ENCODE results near the gene MFSD6. TPM values are rescaled to one million over a fixed set of nuclear protein-coding genes. Genes with fewer than 3 reads are reported as not detected.

Gene MFSD6
- total RNA-seq, 1 experiment from 2014 or later: 4.7 TPM

DNA sequence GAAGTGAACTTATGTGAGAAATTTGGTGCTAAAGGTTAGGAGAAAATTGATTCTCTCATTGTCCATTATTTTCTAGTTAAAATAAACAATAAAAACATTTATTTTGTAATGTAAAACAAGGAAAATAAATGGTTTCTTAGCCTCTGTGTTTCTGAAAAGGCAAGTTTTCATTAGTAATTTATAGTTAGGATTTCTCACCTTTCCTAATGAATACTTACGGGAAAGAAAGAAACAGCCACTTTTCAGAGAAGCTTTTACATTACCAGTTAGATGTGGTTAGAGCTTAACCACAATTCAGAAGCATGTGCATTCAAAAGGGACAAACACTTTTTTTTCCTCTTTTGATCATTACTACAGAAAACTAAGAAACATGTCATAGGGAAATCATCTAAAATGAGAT is 107.5 kb downstream of the MFSD6 start:
- no peaks in the 10 kb centered on the region for H3K27me3 Mint-ChIP-seq (ENCODE audit: low read depth)
- ATAC-seq (no peak), DNase-seq (ENCODE audit: low spot score) (no peak)
- H3K4me1 Mint-ChIP-seq: no peaks in the 10 kb centered on the region
- TF ChIP-seq NR3C1 (CRISPR knock-in tag; conservative IDR thresholded peaks at IDR 0.05; ENCODE audit: low read depth) (no peak), IRF2 (CRISPR knock-in tag; IDR thresholded peaks at IDR 0.05; ENCODE audit: borderline replicate concordance, low read depth) (no peak), ZNF121 (CRISPR knock-in tag; IDR thresholded peaks at IDR 0.05) (no peak), HMGA2 (CRISPR knock-in tag; IDR thresholded peaks at IDR 0.05) (no peak), ELF4 (CRISPR knock-in tag; IDR thresholded peaks at IDR 0.05; ENCODE audit: low read depth) (no peak), MYBL2 (CRISPR knock-in tag; IDR thresholded peaks at IDR 0.05) (no peak), FOXJ3 (CRISPR knock-in tag; IDR thresholded peaks at IDR 0.05; ENCODE audit: borderline replicate concordance) (no peak)
- TF ChIP-seq, protein P1, sequence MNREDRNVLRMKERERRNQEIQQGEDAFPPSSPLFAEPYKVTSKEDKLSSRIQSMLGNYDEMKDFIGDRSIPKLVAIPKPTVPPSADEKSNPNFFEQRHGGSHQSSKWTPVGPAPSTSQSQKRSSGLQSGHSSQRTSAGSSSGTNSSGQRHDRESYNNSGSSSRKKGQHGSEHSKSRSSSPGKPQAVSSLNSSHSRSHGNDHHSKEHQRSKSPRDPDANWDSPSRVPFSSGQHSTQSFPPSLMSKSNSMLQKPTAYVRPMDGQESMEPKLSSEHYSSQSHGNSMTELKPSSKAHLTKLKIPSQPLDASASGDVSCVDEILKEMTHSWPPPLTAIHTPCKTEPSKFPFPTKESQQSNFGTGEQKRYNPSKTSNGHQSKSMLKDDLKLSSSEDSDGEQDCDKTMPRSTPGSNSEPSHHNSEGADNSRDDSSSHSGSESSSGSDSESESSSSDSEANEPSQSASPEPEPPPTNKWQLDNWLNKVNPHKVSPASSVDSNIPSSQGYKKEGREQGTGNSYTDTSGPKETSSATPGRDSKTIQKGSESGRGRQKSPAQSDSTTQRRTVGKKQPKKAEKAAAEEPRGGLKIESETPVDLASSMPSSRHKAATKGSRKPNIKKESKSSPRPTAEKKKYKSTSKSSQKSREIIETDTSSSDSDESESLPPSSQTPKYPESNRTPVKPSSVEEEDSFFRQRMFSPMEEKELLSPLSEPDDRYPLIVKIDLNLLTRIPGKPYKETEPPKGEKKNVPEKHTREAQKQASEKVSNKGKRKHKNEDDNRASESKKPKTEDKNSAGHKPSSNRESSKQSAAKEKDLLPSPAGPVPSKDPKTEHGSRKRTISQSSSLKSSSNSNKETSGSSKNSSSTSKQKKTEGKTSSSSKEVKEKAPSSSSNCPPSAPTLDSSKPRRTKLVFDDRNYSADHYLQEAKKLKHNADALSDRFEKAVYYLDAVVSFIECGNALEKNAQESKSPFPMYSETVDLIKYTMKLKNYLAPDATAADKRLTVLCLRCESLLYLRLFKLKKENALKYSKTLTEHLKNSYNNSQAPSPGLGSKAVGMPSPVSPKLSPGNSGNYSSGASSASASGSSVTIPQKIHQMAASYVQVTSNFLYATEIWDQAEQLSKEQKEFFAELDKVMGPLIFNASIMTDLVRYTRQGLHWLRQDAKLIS (CRISPR knock-in tag; IDR thresholded peaks at IDR 0.05; ENCODE audit: borderline replicate concordance): no peak
- TF ChIP-seq, protein P2, sequence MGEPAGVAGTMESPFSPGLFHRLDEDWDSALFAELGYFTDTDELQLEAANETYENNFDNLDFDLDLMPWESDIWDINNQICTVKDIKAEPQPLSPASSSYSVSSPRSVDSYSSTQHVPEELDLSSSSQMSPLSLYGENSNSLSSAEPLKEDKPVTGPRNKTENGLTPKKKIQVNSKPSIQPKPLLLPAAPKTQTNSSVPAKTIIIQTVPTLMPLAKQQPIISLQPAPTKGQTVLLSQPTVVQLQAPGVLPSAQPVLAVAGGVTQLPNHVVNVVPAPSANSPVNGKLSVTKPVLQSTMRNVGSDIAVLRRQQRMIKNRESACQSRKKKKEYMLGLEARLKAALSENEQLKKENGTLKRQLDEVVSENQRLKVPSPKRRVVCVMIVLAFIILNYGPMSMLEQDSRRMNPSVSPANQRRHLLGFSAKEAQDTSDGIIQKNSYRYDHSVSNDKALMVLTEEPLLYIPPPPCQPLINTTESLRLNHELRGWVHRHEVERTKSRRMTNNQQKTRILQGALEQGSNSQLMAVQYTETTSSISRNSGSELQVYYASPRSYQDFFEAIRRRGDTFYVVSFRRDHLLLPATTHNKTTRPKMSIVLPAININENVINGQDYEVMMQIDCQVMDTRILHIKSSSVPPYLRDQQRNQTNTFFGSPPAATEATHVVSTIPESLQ (CRISPR knock-in tag; IDR thresholded peaks at IDR 0.05): no peak
- TF ChIP-seq, protein P3, sequence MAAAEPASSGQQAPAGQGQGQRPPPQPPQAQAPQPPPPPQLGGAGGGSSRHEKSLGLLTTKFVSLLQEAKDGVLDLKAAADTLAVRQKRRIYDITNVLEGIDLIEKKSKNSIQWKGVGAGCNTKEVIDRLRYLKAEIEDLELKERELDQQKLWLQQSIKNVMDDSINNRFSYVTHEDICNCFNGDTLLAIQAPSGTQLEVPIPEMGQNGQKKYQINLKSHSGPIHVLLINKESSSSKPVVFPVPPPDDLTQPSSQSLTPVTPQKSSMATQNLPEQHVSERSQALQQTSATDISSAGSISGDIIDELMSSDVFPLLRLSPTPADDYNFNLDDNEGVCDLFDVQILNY (CRISPR knock-in tag; IDR thresholded peaks at IDR 0.05): no peak
- TF ChIP-seq, protein P4, sequence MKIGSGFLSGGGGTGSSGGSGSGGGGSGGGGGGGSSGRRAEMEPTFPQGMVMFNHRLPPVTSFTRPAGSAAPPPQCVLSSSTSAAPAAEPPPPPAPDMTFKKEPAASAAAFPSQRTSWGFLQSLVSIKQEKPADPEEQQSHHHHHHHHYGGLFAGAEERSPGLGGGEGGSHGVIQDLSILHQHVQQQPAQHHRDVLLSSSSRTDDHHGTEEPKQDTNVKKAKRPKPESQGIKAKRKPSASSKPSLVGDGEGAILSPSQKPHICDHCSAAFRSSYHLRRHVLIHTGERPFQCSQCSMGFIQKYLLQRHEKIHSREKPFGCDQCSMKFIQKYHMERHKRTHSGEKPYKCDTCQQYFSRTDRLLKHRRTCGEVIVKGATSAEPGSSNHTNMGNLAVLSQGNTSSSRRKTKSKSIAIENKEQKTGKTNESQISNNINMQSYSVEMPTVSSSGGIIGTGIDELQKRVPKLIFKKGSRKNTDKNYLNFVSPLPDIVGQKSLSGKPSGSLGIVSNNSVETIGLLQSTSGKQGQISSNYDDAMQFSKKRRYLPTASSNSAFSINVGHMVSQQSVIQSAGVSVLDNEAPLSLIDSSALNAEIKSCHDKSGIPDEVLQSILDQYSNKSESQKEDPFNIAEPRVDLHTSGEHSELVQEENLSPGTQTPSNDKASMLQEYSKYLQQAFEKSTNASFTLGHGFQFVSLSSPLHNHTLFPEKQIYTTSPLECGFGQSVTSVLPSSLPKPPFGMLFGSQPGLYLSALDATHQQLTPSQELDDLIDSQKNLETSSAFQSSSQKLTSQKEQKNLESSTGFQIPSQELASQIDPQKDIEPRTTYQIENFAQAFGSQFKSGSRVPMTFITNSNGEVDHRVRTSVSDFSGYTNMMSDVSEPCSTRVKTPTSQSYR (CRISPR knock-in tag; IDR thresholded peaks at IDR 0.05): no peak
- TF ChIP-seq, protein P5, sequence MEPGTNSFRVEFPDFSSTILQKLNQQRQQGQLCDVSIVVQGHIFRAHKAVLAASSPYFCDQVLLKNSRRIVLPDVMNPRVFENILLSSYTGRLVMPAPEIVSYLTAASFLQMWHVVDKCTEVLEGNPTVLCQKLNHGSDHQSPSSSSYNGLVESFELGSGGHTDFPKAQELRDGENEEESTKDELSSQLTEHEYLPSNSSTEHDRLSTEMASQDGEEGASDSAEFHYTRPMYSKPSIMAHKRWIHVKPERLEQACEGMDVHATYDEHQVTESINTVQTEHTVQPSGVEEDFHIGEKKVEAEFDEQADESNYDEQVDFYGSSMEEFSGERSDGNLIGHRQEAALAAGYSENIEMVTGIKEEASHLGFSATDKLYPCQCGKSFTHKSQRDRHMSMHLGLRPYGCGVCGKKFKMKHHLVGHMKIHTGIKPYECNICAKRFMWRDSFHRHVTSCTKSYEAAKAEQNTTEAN (CRISPR knock-in tag; IDR thresholded peaks at IDR 0.05): no peak
- TF ChIP-seq, protein P6, sequence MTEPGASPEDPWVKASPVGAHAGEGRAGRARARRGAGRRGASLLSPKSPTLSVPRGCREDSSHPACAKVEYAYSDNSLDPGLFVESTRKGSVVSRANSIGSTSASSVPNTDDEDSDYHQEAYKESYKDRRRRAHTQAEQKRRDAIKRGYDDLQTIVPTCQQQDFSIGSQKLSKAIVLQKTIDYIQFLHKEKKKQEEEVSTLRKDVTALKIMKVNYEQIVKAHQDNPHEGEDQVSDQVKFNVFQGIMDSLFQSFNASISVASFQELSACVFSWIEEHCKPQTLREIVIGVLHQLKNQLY (CRISPR knock-in tag; IDR thresholded peaks at IDR 0.05): no peak
- no peaks in the 10 kb centered on the region for H3K36me3 Mint-ChIP-seq
- no peaks in the 10 kb centered on the region for H3K9me3 Mint-ChIP-seq
- H3K27ac Mint-ChIP-seq: no peak overlapping the region
- CTCF ChIA-PET: no interaction called here
- no peak overlapping the region for H3K4me3 Mint-ChIP-seq
- POLR2A ChIA-PET: no interaction called here

DNA sequence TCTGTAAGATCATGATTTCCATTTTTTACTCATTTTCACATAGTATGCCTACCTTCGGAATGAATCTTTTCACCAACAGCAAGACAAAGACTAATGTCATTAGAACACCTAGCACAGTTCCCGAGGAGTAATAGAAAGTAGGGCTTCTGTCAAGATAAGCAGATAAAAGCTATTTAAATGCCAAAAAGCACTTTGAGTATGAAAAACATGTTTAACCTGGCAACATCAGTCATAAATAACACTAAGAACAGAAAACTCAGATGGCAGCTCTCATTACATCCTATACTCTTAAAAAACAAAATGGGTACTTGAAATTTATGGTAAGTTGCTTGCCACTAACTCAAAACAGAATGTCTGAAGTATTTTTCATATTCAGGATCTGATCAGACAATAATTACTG is 109.3 kb downstream of the MFSD6 start:
- no peaks in the 10 kb centered on the region for H3K9me3 Mint-ChIP-seq
- CTCF ChIA-PET: no interaction called here
- TF ChIP-seq NFE2L1 (CRISPR knock-in tag; IDR thresholded peaks at IDR 0.05) (no peak), GTF2I (CRISPR knock-in tag; conservative IDR thresholded peaks at IDR 0.05) (no peak), RORB (CRISPR knock-in tag; IDR thresholded peaks at IDR 0.05) (no peak)
- TF ChIP-seq, protein P2 (CRISPR knock-in tag; IDR thresholded peaks at IDR 0.05): no peak
- TF ChIP-seq, protein P7, sequence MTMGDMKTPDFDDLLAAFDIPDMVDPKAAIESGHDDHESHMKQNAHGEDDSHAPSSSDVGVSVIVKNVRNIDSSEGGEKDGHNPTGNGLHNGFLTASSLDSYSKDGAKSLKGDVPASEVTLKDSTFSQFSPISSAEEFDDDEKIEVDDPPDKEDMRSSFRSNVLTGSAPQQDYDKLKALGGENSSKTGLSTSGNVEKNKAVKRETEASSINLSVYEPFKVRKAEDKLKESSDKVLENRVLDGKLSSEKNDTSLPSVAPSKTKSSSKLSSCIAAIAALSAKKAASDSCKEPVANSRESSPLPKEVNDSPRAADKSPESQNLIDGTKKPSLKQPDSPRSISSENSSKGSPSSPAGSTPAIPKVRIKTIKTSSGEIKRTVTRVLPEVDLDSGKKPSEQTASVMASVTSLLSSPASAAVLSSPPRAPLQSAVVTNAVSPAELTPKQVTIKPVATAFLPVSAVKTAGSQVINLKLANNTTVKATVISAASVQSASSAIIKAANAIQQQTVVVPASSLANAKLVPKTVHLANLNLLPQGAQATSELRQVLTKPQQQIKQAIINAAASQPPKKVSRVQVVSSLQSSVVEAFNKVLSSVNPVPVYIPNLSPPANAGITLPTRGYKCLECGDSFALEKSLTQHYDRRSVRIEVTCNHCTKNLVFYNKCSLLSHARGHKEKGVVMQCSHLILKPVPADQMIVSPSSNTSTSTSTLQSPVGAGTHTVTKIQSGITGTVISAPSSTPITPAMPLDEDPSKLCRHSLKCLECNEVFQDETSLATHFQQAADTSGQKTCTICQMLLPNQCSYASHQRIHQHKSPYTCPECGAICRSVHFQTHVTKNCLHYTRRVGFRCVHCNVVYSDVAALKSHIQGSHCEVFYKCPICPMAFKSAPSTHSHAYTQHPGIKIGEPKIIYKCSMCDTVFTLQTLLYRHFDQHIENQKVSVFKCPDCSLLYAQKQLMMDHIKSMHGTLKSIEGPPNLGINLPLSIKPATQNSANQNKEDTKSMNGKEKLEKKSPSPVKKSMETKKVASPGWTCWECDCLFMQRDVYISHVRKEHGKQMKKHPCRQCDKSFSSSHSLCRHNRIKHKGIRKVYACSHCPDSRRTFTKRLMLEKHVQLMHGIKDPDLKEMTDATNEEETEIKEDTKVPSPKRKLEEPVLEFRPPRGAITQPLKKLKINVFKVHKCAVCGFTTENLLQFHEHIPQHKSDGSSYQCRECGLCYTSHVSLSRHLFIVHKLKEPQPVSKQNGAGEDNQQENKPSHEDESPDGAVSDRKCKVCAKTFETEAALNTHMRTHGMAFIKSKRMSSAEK (CRISPR knock-in tag; IDR thresholded peaks at IDR 0.05; ENCODE audit: borderline replicate concordance): no peak

More for the DNA sequence above, 109.3 kb downstream of the MFSD6 start:
- Mint-ChIP-seq H3K4me3 (no peak overlapping the region), H3K36me3 (no peaks in the 10 kb centered on the region), H3K27ac (no peak overlapping the region), H3K4me1 (peaks cover 2% of the 10 kb centered on the region; the same call in 1 of the 2 replicates), H3K27me3 (ENCODE audit: low read depth) (no peaks in the 10 kb centered on the region)
- no peak for ATAC-seq
- POLR2A ChIA-PET: no interaction called here
- DNase-seq (ENCODE audit: low spot score): no peak
